Measurements from ENCODE around the gene NRG3.

GRCh38 chr10:82358486-82359099 is 483.6 kb downstream of the NRG3 start:
- TF ChIP-seq POLR2A (IDR thresholded peaks at IDR 0.05): no peak
- no peak for TF ChIP-seq CTCF (IDR thresholded peaks at IDR 0.05)
